NCI-H2029 (cell line): Measurements from ENCODE around the gene TMEM151A.
"Not testable (repeated sequence)": the region's sequence is repeated elsewhere in the genome, so short reads cannot be mapped to it uniquely, and the experiment has no call there.

Source experiments
- DNase-seq: peaks from one replicate; lab custom pipeline; 2025; lab: John Stamatoyannopoulos, UW

TMEM151A gene

DNA sequence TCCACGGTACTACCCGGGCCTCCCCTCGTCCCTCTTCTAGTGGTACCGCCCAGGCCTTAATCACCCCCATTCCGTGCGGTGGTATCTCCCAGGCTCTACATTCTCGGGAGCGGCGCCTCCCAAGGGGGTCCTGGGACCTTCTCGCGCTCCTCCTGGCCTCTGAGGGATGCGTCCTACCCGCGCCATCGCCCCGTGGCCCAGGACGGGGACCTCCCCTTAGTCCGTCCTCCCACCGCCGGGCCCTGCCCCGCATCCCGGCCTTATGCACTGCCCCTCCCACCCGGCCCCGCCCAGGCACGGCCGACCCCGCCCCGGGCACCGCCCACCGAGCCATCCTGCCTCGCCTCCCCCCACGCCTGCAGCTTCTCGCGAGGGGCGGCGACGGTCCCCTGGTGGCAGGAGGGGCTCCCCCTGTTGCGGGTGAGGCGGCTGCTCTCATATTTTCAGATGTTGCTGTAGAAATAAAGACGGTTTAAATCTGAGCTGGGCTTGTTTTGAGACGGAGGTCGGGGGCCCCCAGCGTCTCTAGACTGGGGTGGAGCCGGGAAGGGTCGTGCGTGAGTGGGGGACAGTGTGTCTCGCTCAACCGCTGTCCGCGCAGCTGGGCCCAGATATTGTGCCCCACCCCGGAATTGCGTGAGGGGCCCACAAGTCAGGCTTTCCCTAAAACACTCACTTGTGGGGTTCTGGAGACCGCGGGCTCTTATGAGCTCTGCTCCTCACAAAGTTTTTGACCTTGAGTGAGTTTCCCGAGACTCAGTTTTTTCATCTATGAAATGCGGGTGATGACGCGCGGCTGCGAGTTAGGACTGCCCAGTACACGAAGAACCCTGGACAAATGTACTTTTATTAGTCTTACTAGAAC, 24.1 kb upstream of the TMEM151A start:
- peak; percentile 65 for DNase-seq

- peak; percentile 99 for DNase-seq
Measured at GRCh38 chr11:66268244-66268951, 23.3 kb upstream of the TMEM151A start, which contains the start of gene RAB1B. TSS of gene RAB1B (plus strand) at chr11:66268639. CDS start at chr11:66268680, 41 bp downstream.

DNA sequence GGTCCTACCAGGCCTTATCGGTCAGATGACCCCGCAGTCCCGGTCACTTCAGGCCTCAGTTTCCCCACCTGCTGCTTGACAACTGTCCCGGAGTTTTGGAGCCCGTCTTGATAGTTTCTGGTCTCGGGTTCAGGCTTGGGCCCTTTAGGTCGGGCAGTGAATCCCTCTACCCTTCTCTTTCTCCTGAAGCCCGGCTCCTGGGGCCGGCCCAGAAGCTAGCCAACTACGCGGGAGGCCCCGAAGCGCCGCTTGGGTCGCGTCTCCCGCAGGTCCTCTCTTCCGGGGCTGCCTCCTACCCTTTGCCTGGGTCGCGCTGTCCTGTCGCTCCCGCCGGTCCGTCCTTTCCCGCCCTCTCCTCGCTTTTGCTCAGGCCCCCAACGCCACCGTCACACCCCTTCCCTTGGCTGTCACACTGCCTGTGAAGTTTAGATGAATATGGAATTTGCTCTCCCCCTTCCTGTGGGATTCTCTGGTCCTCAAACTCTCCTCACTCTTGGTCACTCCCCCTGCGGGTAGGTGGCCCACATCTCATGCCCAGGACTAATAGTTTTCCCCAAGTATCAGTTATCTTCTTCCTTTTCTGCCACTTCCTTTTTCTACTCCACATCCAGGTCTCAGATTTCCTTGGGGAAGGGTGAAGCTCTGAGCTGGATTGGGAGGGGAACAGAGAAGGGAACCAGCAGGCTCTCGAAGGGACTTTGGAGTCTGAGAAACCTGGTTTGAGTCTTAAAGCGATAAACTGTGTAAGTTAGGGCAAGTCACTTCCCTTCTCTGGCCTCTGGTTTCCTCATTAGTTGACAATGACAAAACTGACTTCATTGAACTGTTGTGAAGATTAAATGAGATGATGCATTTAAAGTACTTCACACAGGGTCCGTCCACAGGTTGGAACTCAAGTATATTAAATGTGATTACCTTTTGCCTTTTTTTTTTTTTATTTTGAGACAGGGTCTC, 22.5 kb upstream of the TMEM151A start:
- no peak for DNase-seq

GRCh38 chr11:66271816-66272215, 19.9 kb upstream of the TMEM151A start:
- no peak for DNase-seq

DNA sequence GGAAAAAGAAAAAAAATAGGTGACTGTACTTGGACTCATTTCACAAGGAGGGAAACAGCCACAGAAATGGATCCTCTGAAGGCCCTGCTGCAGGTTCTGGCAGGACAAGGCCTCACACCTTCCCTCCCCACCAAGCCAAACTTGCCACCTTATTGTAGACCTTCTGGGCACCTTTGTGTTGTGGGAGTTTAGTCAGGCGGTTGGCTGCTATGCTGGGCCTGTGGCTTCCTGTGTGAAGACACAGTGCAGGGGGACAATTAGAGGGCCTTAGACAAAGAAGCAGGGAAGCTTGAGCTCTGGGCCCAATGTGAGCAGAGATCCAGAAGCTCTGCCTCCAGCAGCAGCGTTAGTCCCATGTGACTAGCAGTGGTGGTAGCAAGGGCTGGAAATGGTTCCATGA, 19.1 kb upstream of the TMEM151A start:
- no peak for DNase-seq

DNA sequence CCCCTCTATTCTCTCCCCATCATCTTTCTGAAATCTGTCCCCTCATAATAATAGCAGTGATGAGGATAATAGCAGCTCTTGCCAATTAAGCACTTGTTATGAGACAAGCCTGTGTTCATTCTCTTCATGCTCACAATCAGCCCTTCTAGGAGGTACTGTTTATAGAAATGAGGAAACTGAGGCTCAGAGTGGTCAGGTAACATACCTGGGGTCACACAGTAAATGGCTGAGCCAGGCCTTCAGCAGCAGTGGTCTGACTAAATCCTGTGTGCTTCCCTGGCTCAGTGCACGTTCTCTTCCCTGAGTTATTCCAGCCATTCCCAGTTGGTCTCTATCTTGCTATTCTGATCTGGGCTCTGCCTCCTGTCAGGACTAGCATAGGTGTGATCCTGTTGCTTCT, 17.5 kb upstream of the TMEM151A start:
- no peak for DNase-seq

DNA sequence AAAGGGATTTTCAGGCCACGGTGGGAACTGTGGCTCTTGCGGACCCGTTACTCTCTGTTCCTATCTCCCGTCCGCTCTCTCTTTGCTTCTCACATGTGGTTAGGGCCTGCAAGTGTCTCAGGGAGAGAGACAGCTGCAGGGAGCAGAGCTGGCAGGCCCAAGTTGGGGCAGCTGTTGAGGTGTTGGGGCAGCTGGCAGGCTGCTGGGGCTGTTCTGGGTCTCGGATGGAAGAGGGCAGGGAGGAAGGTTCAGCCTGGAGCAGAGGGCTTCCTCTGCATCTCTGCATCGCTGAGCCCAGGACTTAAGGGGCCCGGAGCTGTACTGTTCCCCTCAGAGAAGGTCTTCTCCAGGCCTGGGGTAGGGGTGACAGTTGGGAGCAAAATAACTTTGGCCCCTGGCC, 16.3 kb upstream of the TMEM151A start:
- no peak for DNase-seq

DNA sequence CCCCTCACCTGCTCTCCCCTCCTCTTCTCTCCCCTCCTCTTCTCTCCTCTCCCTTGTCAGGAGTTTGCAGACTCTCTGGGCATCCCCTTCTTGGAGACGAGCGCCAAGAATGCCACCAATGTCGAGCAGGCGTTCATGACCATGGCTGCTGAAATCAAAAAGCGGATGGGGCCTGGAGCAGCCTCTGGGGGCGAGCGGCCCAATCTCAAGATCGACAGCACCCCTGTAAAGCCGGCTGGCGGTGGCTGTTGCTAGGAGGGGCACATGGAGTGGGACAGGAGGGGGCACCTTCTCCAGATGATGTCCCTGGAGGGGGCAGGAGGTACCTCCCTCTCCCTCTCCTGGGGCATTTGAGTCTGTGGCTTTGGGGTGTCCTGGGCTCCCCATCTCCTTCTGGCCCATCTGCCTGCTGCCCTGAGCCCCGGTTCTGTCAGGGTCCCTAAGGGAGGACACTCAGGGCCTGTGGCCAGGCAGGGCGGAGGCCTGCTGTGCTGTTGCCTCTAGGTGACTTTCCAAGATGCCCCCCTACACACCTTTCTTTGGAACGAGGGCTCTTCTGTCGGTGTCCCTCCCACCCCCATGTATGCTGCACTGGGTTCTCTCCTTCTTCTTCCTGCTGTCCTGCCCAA, 15.6 kb upstream of the TMEM151A start:
- no peak for DNase-seq

DNA sequence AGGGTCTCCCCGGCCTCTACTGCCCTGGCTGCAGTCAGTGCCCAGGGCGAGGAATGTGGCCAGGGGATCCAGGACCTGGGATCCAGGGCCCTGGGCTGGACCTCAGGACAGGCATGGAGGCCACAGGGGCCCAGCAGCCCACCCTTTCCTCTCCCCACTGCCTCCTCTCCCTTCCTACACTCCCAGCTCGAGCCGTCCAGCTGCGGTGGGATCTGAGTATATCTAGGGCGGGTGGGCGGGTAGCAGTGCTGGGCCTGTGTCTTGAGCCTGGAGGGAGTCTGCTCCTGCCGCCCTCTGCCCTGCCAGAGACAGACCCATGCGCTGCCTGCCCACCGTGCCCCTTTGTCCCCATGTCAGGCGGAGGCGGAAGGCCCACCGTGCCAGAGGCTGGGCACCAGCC, 15.1 kb upstream of the TMEM151A start:
- not testable (repeated sequence) for DNase-seq

GRCh38 chr11:66277064-66277463, 14.6 kb upstream of the TMEM151A start:
- DNase-seq = not testable (repeated sequence)

DNA sequence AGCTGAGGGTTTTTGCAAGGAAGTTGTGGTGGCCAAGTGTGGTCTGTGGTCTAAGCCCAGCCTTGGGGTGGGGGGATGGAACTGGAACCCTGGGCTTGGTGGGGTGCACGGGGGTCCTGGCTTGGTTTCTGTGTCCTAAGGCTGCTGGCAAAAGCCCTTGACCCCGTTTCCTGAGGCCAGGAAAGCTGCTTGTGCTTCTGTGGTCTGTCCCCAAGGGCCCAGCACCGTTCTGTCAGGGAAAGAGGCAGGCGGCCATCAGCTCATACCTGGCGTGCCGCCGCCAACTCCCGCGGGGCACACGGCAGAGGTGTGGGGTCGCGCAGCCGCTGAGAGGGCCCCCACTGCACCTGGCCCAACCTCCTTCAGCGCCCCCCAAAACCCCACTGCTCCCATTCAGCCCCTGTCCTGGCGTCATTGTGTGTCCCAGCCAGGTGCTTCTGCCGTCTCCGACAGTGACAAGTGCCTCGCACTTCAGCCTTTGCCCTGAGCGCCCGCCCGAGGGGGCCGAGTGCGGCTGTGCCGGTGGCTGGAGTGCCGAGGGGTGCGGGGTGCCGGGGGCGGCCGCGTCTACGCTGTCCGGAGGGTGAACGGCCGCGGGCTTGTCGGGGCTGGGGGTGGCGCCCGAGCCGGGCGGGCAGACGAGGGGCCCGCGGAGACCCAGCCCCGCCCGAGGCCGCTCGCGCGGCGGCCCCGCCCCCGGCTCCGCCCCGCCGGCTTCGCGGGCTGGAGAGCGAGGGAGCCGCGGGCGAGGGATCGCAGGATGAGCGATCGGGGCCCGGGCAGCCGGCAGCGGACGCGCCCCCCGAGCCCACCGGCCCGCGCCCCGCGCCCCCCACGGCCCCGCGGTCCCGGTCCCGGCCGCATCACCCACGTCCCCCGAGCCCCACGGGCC, 14.0 kb upstream of the TMEM151A start, which contains the start of gene CNIH2:
TSS of gene CNIH2 (plus strand) at position 705 of the 892 bp plus-strand sequence. CDS start 282 bp downstream, outside the sequence.
- no peak for DNase-seq

- no peak for DNase-seq
Measured at GRCh38 chr11:66278363-66279091, 13.2 kb upstream of the TMEM151A start.

DNA sequence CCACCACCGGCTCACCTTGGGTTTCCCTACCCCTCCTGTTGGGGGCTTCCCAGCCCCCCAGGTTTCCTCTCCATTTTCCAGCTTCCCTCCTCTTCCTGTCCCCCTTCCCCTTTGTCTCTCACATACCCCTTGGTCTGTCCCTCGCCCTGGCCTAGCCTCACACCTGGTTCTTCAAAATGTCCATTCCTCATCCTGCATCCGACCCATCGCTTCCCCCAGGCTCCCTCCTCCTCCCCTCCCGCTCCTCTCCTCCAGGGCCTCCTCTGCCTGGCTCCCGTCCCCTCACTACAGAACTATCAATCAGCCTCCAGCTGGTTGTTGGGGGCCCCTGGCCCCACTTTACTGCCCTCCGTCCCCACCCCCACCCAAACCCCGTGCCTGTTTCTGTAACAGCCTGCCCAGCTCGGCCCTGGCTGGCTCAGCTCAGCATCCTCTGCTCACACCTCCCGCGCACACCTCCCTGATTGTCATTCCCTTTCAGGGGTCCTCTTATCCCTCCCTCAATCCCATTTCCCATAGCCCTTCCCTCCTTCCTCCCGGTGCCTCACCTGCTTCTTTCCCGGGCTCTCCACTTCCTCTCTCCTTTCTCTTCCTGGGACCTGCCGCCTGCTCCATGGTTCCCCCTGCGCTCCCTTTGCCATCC, 12.5 kb upstream of the TMEM151A start:
- no peak for DNase-seq

- DNase-seq = no peak
Measured at GRCh38 chr11:66280428-66280827, 11.3 kb upstream of the TMEM151A start.

DNA sequence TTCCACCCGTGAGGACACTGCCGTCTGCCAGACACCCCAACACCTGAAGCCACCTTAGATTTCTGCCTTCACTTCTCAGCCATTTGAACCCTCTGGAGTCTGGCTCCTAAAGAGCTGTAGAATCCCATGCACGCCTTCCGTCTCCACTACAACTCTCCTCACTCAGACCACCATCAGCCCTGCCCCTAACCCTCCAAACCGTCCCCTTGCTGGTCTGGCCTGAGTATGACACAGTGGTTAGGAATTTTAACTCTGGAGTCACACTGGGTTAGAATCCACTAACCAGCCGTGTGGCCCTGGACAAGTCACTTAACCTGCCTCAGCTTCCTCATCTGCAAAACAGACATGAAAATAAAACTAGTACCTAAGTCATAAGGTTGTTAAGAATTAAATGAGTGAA, 10.7 kb upstream of the TMEM151A start:
- no peak for DNase-seq

DNA sequence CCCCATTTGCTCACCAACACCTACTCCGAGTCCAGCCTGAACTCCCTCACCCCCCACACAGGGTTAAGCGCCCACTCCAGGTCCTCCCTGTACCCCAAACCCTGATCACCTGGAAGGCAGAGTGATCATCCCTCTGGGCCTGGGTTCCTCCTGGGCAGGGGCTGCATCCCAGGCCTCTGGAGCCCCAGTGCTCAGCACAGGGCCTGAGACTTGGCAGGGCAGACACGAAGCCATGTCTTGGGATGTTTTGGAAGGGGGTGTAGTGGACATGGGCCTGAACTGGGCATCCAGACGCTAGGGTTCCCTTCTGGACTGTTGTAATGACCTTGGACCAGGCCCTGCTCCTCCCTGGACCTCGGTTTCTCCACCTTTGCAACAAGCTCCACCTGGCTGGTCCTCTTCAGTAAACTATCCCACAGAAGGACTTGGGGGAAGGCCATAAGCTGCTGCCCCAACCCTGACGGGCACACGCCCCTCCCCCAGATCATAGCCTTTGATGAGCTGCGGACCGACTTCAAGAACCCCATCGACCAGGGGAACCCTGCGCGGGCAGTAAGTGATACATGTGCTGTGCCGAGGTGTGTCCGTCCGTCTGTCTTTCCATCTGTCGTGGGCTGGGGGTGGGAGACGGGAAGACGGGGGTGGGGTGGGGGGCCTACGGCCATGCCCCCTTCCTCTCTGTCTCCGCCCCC, 9.8 kb upstream of the TMEM151A start:
- no peak for DNase-seq

GRCh38 chr11:66282468-66283455, 8.9 kb upstream of the TMEM151A start:
- DNase-seq = peak; percentile 98
